ENCODE data around the gene POU2AF1.

DNA sequence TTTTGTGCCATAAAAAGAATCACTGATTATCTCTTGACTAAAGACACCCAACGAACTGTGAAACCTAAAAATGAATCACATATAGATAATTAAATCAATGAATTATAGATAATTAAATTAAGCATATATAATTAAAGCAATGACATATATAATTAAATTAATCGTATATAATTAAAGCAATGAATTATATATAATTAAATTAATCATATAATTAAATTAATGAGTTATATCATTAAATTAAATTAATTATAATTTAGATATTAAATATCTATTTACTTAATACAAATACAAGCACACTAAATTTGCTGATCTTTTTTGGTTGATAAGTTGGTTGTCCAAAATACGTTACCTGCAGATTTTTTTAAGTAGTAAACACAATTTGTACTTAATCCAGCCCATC lies 30.9 kb downstream of the POU2AF1 start:
- TF ChIP-seq CTCF (IDR thresholded peaks at IDR 0.05; ENCODE audit: low read length) (no peak), EZH2phosphoT487 (IDR thresholded peaks at IDR 0.05; ENCODE audit: low read length) (no peak), EZH2 (optimal IDR thresholded peaks at IDR 0.05; ENCODE audit: low read depth, low read length) (no peak)

Data from MM.1S (cell line).